ENCODE data around the gene AQP4. TPM values are rescaled to one million over a fixed set of nuclear protein-coding genes. Genes with fewer than 3 reads are reported as not detected.

The AQP4 gene
- total and polyA plus RNA-seq, 10 of the 15 experiments (the other 5 are each of a cell fraction or from before 2014, with no cell fraction given), result 0.10 to 0.18 TPM; not detected in 8

DNA sequence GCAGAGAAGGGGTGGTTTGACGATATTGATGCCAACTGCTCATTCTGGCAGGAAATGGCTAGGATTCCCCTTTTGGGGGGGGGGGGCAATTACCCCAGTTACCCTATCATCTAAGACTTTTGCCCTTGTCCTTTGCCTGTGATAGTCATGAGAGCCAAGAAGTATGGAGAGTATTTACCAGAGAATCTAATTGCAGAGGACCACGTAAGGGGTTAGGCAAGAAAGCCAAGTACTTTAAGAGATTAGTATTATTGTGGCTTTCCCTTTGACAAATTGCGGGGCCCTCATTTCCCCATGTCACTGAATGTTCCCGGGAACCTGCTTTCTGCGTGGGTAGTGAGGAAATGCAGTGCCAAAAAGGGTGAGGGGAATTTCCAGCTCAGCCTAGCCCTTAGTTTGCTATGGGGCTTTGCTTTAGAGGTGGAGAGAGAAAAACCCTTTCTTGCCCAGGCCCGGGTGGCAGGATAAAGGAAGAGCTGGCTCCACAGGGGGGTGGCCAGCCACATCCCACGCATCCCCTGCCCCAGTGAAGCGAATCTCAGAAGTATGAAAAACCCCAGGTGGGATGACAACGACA lies 1.5 kb downstream of the AQP4 start:
- intact Hi-C loops (cut with micrococcal nuclease; ENCODE audit: unreplicated experiment) (no loop called here), in situ Hi-C loops (cut with MboI) (no loop called here)
- SMC1A ChIA-PET (ENCODE audit: uncharacterized antibody, unreplicated experiment), result no interaction called here
- Histone ChIP-seq H3K27me3 (replicated peaks in 1 of 2; ENCODE audit: control insufficient read depth in 2 of 2, insufficient read depth in 2 of 2, low read length in 1 of 2) (peaks cover 1 to 3% of the 10 kb centered on the region in 2 experiments; a peak in 3 of 4 replicates), H3K4me2 (ENCODE audit: control insufficient read depth, insufficient read depth) (no peak overlapping the region), H3K79me2 (ENCODE audit: control insufficient read depth, insufficient read depth, low read length) (no peaks in the 10 kb centered on the region), H3K4me1 (ENCODE audit: control insufficient read depth, insufficient read depth, low read length) (no peaks in the 10 kb centered on the region), H3K27ac (ENCODE audit: control insufficient read depth, insufficient read depth) (no peak overlapping the region), H3K9me3 (replicated peaks; ENCODE audit: control insufficient read depth, insufficient read depth, low read length) (no peaks in the 10 kb centered on the region), H3K36me3 (ENCODE audit: control insufficient read depth in 2 of 2, insufficient read depth in 2 of 2, low read length in 1 of 2) (no peaks in the 10 kb centered on the region), H4K20me1 (ENCODE audit: control insufficient read depth, insufficient read depth) (no peaks in the 10 kb centered on the region), H3K9ac (ENCODE audit: control insufficient read depth, insufficient read depth, low read length) (no peak overlapping the region), H3K4me3 (no peak overlapping the region), H2AFZ (ENCODE audit: control insufficient read depth, low read depth, low read length) (no peak overlapping the region)
- POLR2A ChIA-PET, result no interaction called here
- ATAC-seq (0 out of 3 replicates have a peak, but pooled peaks have one; percentile 18), DNase-seq (ENCODE audit: low read depth, low spot score) (no peak), FAIRE-seq (no peak)
- WGBS (ENCODE audit: insufficient coverage, insufficient replicate concordance, low lambda C conversion rate, missing lambda C conversion rate), result 13% methylated on average over 9 of the region's 9 CpGs
- no TSS peak for BruUV-seq (replicated peaks)
- TF ChIP-seq SUZ12 (IDR thresholded peaks at IDR 0.05; ENCODE audit: unreplicated experiment) (no peak), MEF2B (IDR thresholded peaks at IDR 0.05; ENCODE audit: partially characterized antibody, poor library complexity, severe bottlenecking) (no peak), SP1 (IDR thresholded peaks at IDR 0.05; ENCODE audit: low read depth, low read length) (no peak)
- TF ChIP-seq, protein P1, sequence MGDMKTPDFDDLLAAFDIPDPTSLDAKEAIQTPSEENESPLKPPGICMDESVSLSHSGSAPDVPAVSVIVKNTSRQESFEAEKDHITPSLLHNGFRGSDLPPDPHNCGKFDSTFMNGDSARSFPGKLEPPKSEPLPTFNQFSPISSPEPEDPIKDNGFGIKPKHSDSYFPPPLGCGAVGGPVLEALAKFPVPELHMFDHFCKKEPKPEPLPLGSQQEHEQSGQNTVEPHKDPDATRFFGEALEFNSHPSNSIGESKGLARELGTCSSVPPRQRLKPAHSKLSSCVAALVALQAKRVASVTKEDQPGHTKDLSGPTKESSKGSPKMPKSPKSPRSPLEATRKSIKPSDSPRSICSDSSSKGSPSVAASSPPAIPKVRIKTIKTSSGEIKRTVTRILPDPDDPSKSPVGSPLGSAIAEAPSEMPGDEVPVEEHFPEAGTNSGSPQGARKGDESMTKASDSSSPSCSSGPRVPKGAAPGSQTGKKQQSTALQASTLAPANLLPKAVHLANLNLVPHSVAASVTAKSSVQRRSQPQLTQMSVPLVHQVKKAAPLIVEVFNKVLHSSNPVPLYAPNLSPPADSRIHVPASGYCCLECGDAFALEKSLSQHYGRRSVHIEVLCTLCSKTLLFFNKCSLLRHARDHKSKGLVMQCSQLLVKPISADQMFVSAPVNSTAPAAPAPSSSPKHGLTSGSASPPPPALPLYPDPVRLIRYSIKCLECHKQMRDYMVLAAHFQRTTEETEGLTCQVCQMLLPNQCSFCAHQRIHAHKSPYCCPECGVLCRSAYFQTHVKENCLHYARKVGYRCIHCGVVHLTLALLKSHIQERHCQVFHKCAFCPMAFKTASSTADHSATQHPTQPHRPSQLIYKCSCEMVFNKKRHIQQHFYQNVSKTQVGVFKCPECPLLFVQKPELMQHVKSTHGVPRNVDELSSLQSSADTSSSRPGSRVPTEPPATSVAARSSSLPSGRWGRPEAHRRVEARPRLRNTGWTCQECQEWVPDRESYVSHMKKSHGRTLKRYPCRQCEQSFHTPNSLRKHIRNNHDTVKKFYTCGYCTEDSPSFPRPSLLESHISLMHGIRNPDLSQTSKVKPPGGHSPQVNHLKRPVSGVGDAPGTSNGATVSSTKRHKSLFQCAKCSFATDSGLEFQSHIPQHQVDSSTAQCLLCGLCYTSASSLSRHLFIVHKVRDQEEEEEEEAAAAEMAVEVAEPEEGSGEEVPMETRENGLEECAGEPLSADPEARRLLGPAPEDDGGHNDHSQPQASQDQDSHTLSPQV (IDR thresholded peaks at IDR 0.05), result no peak
- RAD21 ChIA-PET (ENCODE audit: unreplicated experiment), result interaction anchor here (1.2 kb wide), 1 partner anchor 482 kb away, joined by 3 read pairs; no protein-coding TSS in a partner anchor
- CTCF ChIA-PET, result interaction anchor here (0.9 kb wide), 1 partner anchor 106 kb away, joined by 3 read pairs; no protein-coding TSS in a partner anchor

Measured in GM12878 (cell line).